ENCODE results near the gene BMPR1B.

BMPR1B gene

DNA sequence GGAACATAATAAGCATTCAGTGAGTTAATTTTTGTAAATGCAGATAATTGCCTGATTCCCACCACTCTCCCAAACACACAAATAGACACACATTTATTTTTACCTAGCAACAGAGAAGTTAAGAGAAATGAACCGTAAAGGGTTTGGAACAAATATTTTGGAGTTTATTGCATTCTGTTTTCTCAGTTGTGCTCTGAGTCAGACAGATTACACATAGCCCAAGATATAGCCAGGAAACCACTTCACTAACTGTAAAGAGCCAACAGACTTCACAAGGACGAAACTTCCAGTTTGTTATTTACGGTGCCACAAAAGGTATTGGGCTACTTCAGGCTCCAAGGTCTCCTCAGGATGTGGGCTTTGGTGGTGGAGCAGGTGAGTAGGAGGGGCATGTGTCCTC, 217.0 kb downstream of the BMPR1B start:
- Mint-ChIP-seq H3K4me1 (ENCODE audit: low read depth in 2 of 2) (no peaks in the 10 kb centered on the region), H3K4me3 (no peak overlapping the region), H3K27ac (no peak overlapping the region), H3K36me3 (ENCODE audit: insufficient read depth) (peaks cover 4% of the 10 kb centered on the region), H3K9me3 (peaks cover 2 to 6% of the 10 kb centered on the region in 2 donors), H3K27me3 (no peaks in the 10 kb centered on the region)
- DNase-seq (no peak), ATAC-seq (replicated peaks) (no peak)

DNA sequence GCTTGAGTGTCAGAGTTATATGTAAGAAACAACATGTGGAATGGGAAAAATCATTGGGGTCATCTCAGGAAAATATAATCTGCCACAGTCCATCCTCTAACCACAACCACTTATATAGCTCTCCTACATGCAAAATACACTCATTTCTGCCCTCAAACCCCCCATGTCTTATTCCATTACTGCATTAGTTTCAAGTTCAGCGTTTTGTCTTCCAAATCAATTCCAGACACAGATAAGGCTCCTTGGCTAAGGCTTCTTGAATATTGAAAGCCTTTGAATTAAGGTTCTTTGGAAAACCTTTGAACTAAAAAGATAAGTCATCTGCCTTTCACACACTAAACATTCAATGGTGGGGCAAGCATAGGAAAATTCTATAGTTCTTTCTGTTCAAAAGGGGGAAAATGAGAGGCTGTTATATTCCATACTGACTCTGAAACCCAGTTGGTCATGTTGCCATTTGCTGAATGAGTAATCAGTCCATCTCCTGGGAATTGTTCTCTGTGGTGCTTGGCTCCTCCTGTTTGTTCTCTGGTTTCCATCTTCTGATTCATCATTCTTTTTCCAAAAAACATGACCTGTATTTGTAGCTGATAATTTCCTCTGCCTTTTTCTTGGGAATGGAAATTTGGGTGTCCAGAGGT, 218.7 kb downstream of the BMPR1B start:
- DNase-seq, result no peak
- Mint-ChIP-seq H3K27me3 (no peaks in the 10 kb centered on the region), H3K4me1 (ENCODE audit: low read depth in 2 of 2) (no peaks in the 10 kb centered on the region), H3K36me3 (ENCODE audit: insufficient read depth) (peaks cover 4% of the 10 kb centered on the region), H3K9me3 (peaks cover 2 to 6% of the 10 kb centered on the region in 2 donors), H3K27ac (no peak overlapping the region), H3K4me3 (no peak overlapping the region)
- ATAC-seq (replicated peaks), result no peak

DNA sequence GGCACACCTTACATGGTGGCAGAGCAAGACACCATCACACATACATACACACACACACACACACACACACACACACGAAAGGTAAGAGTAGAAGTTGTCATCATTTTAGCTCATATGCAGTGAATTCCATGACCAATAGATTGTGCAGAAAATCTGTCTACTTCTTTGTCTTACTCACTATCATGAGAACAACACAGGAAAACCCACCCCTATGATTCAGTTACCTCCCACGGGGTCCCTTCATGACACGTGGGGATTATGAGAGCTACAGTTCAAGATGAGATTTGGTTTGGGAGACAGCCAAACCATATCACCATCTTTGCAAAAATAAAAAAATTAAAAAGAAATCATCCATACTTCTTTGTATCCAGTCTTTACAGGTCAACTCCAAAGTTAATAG, 221.1 kb downstream of the BMPR1B start:
- ATAC-seq (replicated peaks) (no peak), DNase-seq (no peak)
- Mint-ChIP-seq H3K9me3 (peaks cover 0 to 2% of the 10 kb centered on the region in 2 donors), H3K4me1 (ENCODE audit: low read depth in 2 of 2) (no peaks in the 10 kb centered on the region), H3K27ac (no peak overlapping the region), H3K36me3 (ENCODE audit: insufficient read depth) (no peaks in the 10 kb centered on the region), H3K27me3 (no peaks in the 10 kb centered on the region), H3K4me3 (no peak overlapping the region)

DNA sequence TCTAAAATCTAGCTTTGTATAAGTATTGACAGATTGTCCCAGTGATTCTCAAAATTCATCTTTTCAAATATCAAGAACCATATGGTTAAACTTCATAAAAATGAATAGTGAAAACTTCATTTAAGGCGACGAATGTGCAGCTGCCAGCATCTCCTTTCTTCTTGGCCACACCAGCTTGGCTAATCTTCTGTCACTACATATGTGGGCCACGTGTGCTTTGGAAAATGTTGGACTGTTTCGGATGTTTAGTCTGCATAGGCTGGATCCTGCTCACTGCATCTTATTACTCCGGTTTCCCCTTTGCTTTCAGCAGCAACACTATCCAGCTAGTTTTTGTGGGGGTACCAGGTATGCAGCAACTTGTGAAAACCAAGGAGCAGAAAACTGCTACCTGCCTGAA, 221.9 kb downstream of the BMPR1B start:
- H3K9me3 Mint-ChIP-seq, result peaks cover 0 to 2% of the 10 kb centered on the region in 2 donors
- DNase-seq, result no peak
- H3K27ac Mint-ChIP-seq, result no peak overlapping the region
- H3K27me3 Mint-ChIP-seq, result no peaks in the 10 kb centered on the region
- no peak overlapping the region for H3K4me3 Mint-ChIP-seq
- H3K36me3 Mint-ChIP-seq (ENCODE audit: insufficient read depth), result no peaks in the 10 kb centered on the region
- no peaks in the 10 kb centered on the region for H3K4me1 Mint-ChIP-seq (ENCODE audit: low read depth in 2 of 2)
- no peak for ATAC-seq (replicated peaks)

DNA sequence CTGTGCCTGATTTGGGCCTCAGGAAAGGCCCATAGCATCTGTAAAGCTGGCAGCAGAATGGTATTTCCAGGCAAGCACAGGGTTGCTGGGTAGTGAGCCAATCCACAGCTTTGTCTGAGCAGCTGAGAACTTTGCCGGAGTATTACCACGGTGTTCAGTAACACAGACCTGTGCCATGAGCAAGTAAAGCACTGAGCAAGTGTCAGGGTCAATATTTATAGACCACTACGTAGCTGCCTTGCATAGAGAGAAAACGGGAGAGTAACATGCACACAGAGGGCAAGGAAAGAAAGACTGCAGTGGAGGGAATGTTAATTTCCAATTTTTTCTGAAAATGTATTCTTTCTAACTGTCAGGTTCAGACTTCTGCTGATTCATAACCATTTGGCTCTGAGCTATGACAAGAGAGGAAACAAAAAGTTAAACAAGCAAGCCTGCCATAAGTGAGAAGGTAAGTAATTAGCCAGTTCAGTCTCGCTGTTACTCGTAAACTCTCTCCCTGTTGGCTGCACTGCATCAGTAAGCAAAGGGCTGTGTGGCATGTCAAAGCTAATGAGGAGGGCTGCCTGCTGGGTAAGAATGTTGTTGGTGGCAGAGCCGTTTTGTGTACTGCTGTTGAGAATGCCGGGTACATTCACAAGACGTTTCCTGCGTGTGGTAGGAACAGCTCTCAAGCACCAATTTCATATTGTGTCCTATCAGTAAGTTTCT, 238.1 kb downstream of the BMPR1B start:
- DNase-seq (no peak), ATAC-seq (replicated peaks) (no peak)
- Mint-ChIP-seq H3K4me1 (ENCODE audit: low read depth in 2 of 2) (no peaks in the 10 kb centered on the region), H3K4me3 (no peak overlapping the region), H3K9me3 (peaks cover 0 to 2% of the 10 kb centered on the region in 2 donors), H3K36me3 (ENCODE audit: insufficient read depth) (no peaks in the 10 kb centered on the region), H3K27ac (no peak overlapping the region), H3K27me3 (no peaks in the 10 kb centered on the region)

DNA sequence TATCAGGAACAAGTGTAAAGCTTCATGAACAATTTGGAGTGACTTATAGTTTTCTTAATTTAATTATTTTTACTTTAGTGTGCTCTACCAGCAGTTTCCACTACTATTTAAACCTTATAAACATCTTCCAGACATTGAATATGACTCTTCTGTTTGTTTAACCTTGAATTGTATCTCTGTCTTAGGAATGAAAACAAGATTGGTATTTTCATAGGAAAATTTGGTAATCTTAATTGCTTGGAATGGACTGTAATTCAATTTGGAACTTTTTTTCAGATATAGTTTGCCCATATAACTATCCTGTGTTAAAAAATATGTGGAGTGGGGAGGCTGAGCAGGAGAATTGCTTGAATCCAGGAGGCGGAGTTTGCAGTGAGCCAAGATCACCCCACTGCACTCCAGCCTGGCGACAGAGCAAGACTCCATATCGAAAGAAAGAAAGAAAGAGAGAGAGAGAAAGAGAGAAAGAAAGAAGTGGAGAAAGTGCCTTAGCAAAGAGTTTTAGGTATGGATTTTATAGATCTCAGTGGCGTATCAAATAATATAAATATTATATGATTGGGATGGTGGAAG, 242.4 kb downstream of the BMPR1B start:
- no peak overlapping the region for H3K4me3 Mint-ChIP-seq
- no peaks in the 10 kb centered on the region for H3K4me1 Mint-ChIP-seq (ENCODE audit: low read depth in 2 of 2)
- ATAC-seq (replicated peaks) (no peak), DNase-seq (no peak)
- H3K36me3 Mint-ChIP-seq (ENCODE audit: insufficient read depth), result no peaks in the 10 kb centered on the region
- no peak overlapping the region for H3K27ac Mint-ChIP-seq
- H3K9me3 Mint-ChIP-seq, result peaks cover under 1 to 2% of the 10 kb centered on the region in 2 donors
- H3K27me3 Mint-ChIP-seq, result no peaks in the 10 kb centered on the region

DNA sequence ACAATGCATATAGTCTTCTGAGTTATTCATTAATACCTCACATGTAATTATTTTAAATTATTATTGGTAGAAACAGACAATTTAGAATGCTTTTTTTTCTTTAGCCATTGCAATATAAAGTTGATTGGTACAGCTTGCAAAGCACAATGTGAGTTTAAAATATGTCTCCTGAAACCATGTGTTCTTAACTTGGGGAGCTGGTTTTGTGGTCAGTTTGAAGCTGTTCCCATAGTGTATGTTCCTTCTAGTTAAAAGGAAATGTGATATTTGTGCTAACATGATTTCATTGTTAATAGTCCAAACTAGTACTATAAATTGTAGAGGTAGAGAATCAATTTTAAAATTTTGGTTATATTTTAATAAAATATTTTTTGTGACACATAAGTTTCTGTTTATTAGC, 247.2 kb downstream of the BMPR1B start:
- H3K9me3 Mint-ChIP-seq, result peaks cover 6 to 9% of the 10 kb centered on the region in 2 donors
- no peak overlapping the region for H3K27ac Mint-ChIP-seq
- DNase-seq (no peak), ATAC-seq (replicated peaks) (no peak)
- no peaks in the 10 kb centered on the region for H3K36me3 Mint-ChIP-seq (ENCODE audit: insufficient read depth)
- no peaks in the 10 kb centered on the region for H3K27me3 Mint-ChIP-seq
- no peaks in the 10 kb centered on the region for H3K4me1 Mint-ChIP-seq (ENCODE audit: low read depth in 2 of 2)
- H3K4me3 Mint-ChIP-seq, result no peak overlapping the region

DNA sequence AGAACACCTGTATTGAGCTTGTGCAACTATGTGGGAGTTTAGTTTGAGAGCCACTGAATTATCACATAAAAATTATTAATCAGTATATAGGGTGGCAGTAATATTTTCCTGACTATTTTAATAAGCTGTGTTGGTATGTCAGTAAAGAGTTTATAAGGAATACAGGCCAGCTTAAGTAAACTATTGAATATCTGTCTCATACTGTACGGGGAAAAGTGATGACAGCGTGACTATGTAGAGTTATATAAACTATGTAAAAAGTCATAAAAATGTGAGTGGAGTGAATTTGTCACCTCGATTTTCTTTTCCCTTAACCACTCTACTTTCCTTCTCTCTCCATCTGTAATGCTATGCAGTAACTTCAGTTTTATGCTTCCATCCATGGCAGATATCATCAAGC, 250.2 kb downstream of the BMPR1B start:
- Mint-ChIP-seq H3K36me3 (ENCODE audit: insufficient read depth) (no peaks in the 10 kb centered on the region), H3K4me3 (no peak overlapping the region), H3K27me3 (no peaks in the 10 kb centered on the region), H3K9me3 (peaks cover 6 to 9% of the 10 kb centered on the region in 2 donors), H3K27ac (no peak overlapping the region), H3K4me1 (ENCODE audit: low read depth in 2 of 2) (no peaks in the 10 kb centered on the region)
- no peak for DNase-seq
- ATAC-seq (replicated peaks), result no peak

DNA sequence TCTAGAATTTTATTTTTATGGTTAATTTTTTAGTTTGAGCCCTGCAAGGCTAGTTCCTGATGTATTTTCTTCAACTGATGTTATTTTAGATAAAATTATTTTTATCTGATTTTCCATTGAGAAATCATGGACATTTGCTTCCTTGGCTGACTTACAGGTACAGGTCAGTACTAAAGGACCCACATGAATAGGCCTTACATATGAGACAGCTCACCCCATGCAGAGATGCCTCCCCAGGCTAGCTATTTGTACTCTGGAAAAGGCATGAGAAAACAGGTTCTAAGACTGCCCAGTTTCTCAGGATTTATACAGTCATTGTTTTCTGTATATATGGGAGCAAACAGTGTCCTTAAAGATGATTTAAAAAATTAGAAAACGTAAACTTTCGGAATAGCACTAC, 255.5 kb downstream of the BMPR1B start:
- DNase-seq (no peak), ATAC-seq (replicated peaks) (no peak)
- Mint-ChIP-seq H3K9me3 (peaks cover 0 to under 1% of the 10 kb centered on the region in 2 donors), H3K27ac (no peak overlapping the region), H3K4me1 (ENCODE audit: low read depth in 2 of 2) (no peaks in the 10 kb centered on the region), H3K27me3 (no peaks in the 10 kb centered on the region), H3K4me3 (no peak overlapping the region), H3K36me3 (ENCODE audit: insufficient read depth) (no peaks in the 10 kb centered on the region)

DNA sequence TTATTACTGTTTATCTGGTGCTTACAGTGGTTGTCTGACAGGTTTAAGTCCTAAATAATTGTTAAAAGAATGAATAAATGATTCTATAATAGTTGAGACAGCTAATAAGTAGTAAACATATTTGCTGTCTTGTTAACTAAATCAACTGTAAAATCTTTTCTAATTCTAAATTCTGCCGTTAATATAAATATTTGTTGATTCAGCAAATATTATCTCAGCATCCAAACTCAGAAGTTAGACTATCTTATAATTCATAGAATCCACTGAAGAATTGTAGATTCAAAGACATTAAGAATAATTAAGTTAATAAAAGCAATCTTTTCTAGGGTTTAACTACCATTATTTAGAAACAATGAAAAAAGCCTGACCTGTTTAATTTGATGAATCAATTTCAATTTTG, 256.3 kb downstream of the BMPR1B start:
- H3K4me1 Mint-ChIP-seq (ENCODE audit: low read depth in 2 of 2), result no peaks in the 10 kb centered on the region
- H3K4me3 Mint-ChIP-seq, result no peak overlapping the region
- H3K27me3 Mint-ChIP-seq, result no peaks in the 10 kb centered on the region
- ATAC-seq (replicated peaks) (no peak), DNase-seq (no peak)
- no peaks in the 10 kb centered on the region for H3K9me3 Mint-ChIP-seq
- no peak overlapping the region for H3K27ac Mint-ChIP-seq
- no peaks in the 10 kb centered on the region for H3K36me3 Mint-ChIP-seq (ENCODE audit: insufficient read depth)

DNA sequence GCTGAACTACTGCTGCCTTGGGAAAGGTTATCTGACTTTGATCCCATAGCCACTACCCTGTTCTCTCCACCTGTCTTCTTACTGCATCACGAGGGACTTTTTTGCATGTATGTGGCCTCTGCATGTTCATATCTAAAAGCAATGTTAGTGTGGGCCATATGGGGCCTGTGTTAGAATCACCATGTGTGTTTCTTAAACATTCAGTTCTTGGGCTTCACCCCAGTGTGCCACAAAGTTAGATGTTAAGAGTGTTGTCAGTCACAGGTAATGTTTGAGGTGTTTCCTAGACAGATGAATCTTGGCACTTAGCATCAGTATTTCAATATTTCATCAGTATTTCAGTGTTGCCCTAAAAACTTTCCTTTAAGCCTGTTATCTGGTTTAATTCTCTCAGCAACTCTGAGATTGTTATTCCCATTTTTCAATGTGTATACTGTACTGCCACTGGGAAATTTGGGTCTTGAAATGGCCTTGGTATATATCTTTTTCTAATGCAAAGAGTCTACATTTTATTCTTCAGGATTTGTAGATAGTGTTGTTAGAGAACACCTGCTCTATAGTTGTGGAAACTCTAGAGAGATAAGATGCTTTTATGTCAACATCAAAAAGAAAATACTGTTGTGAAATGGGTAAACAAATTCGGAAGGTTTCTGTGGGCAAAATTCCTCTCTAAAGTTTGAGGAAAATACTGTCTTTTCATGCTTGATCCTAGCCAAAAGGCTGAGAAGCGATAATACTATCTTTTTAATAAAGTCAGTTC, 259.7 kb downstream of the BMPR1B start:
- no peaks in the 10 kb centered on the region for H3K36me3 Mint-ChIP-seq (ENCODE audit: insufficient read depth)
- no peak overlapping the region for H3K4me3 Mint-ChIP-seq
- no peaks in the 10 kb centered on the region for H3K4me1 Mint-ChIP-seq (ENCODE audit: low read depth in 2 of 2)
- no peak overlapping the region for H3K27ac Mint-ChIP-seq
- no peaks in the 10 kb centered on the region for H3K9me3 Mint-ChIP-seq
- H3K27me3 Mint-ChIP-seq, result no peaks in the 10 kb centered on the region
- DNase-seq (no peak), ATAC-seq (replicated peaks) (no peak)

DNA sequence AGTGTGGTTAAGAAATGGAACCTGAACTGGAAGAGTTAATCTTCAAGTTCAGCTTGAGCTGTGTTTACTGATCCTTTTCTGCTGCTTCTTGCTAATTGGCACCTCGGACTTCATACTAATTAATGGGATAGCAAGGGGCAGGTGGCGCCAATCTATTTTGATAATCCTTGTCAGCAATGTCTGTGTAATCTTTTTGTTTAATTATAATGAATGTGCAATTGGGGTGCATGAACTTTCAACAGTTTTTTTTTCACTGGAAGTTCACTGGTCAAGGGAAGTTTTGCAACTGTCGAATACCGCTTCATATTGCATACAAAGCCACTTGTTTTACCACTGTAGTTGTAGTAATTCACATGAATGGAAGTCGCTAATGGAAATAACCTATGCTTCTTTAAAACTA, 261.0 kb downstream of the BMPR1B start:
- Mint-ChIP-seq H3K4me1 (ENCODE audit: low read depth in 2 of 2) (no peaks in the 10 kb centered on the region), H3K36me3 (ENCODE audit: insufficient read depth) (no peaks in the 10 kb centered on the region), H3K27ac (no peak overlapping the region), H3K27me3 (no peaks in the 10 kb centered on the region), H3K4me3 (no peak overlapping the region), H3K9me3 (no peaks in the 10 kb centered on the region)
- ATAC-seq (replicated peaks) (no peak), DNase-seq (no peak)

DNA sequence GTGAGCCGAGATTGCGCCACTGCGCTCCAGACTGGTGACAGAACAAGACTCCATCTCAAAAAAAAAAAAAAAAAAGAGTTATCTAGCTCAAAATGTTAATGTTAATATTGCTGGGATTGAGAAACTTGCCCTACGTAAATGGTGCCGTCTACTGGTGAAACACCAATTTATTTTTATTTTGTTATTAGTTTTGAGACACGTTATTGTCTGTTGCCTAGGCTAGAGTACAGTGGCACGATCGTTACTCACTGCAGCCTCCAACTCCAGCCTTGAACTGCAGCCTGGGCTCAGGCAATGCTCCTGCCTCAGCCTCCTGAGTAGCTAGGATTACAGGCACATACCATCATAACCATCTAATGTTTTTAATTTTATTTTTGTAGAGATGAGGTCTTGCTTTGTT, 262.8 kb downstream of the BMPR1B start:
- no peaks in the 10 kb centered on the region for H3K27me3 Mint-ChIP-seq
- no peaks in the 10 kb centered on the region for H3K36me3 Mint-ChIP-seq (ENCODE audit: insufficient read depth)

More for the DNA sequence above, 262.8 kb downstream of the BMPR1B start:
- no peak overlapping the region for H3K27ac Mint-ChIP-seq
- ATAC-seq (replicated peaks) (no peak), DNase-seq (no peak)
- peaks cover 0 to 3% of the 10 kb centered on the region in 2 donors for H3K9me3 Mint-ChIP-seq
- H3K4me3 Mint-ChIP-seq, result no peak overlapping the region
- H3K4me1 Mint-ChIP-seq (ENCODE audit: low read depth in 2 of 2), result no peaks in the 10 kb centered on the region

Measured in effector memory CD8-positive, alpha-beta T cell (primary cell).